ENCODE results near the gene USP7.

DNA sequence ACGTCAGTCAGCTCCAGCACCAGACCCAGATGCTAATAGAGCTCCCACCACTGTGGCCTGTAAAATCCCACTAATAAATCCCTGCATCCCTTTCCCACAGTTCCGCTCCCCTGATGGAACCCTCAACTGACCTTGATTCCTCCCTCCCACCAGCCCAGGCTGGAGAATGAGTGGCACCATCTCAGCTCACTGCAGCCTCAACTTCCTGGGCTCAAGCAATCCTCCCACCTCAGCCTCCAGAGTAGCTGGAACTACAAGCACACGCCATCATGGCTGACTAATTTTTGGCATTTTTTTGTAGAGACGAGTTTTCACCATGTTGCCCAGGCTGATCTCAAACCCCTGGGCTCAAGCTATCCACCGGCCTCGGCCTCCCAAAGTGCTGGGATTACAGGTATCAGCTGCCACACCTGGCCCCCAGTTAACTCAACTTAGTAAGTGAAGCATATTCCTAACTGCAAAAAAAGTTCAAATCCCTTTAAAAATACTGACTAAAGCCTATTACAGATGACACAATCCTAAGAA, 15.6 kb downstream of the USP7 start:
- no peak for TF ChIP-seq EP300 (IDR thresholded peaks at IDR 0.05)
- TF ChIP-seq POLR2AphosphoS5 (IDR thresholded peaks at IDR 0.05): no peak
- TF ChIP-seq, protein P1, sequence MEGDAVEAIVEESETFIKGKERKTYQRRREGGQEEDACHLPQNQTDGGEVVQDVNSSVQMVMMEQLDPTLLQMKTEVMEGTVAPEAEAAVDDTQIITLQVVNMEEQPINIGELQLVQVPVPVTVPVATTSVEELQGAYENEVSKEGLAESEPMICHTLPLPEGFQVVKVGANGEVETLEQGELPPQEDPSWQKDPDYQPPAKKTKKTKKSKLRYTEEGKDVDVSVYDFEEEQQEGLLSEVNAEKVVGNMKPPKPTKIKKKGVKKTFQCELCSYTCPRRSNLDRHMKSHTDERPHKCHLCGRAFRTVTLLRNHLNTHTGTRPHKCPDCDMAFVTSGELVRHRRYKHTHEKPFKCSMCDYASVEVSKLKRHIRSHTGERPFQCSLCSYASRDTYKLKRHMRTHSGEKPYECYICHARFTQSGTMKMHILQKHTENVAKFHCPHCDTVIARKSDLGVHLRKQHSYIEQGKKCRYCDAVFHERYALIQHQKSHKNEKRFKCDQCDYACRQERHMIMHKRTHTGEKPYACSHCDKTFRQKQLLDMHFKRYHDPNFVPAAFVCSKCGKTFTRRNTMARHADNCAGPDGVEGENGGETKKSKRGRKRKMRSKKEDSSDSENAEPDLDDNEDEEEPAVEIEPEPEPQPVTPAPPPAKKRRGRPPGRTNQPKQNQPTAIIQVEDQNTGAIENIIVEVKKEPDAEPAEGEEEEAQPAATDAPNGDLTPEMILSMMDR (IDR thresholded peaks at IDR 0.05): no peak
- TF ChIP-seq POLR2A (IDR thresholded peaks at IDR 0.05; ENCODE audit: low read depth): no peak

Data from esophagus muscularis mucosa (tissue), 4 donors.